Measurements from ENCODE around the gene ATF2. TPM values are rescaled to one million over a fixed set of nuclear protein-coding genes. Genes with fewer than 3 reads are reported as not detected.

ATF2 gene
- total RNA-seq, 1 donor from 2014 or later, result 63.3 TPM

DNA sequence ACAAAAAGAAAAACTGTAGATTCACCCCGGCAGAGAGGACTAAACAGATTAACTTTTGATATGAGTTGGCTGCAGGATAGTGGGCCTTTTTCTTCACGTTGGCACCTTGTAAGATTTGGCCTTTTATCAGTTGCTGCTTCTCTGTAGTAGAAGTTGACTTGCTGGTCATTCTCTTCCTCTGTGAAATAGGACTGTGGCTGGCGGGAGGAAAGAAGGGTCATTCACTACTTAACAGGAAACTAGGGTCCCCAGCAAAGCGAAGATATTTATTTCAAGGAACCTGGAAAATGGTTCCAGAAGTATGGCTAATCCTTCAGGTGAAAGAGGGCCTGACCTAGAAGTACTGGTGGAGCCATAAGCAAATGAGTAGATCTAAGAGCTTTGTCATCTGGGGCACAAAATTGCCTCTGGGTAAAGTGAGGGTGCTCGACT, 13.9 kb upstream of the ATF2 start:
- Mint-ChIP-seq H3K4me3 (ENCODE audit: unreplicated experiment) (peak overlapping the region; percentile 97), H3K36me3 (ENCODE audit: low read depth, unreplicated experiment) (peaks cover 12% of the 10 kb centered on the region), H3K4me1 (ENCODE audit: unreplicated experiment) (peaks cover 16% of the 10 kb centered on the region), H3K27me3 (ENCODE audit: unreplicated experiment) (peaks cover 7% of the 10 kb centered on the region), H3K27ac (ENCODE audit: unreplicated experiment) (peak overlapping the region; percentile 71), H3K9me3 (ENCODE audit: unreplicated experiment) (no peaks in the 10 kb centered on the region)
- TF ChIP-seq, protein P1, sequence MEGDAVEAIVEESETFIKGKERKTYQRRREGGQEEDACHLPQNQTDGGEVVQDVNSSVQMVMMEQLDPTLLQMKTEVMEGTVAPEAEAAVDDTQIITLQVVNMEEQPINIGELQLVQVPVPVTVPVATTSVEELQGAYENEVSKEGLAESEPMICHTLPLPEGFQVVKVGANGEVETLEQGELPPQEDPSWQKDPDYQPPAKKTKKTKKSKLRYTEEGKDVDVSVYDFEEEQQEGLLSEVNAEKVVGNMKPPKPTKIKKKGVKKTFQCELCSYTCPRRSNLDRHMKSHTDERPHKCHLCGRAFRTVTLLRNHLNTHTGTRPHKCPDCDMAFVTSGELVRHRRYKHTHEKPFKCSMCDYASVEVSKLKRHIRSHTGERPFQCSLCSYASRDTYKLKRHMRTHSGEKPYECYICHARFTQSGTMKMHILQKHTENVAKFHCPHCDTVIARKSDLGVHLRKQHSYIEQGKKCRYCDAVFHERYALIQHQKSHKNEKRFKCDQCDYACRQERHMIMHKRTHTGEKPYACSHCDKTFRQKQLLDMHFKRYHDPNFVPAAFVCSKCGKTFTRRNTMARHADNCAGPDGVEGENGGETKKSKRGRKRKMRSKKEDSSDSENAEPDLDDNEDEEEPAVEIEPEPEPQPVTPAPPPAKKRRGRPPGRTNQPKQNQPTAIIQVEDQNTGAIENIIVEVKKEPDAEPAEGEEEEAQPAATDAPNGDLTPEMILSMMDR (IDR thresholded peaks at IDR 0.05; ENCODE audit: unreplicated experiment), result no peak
- no peak for DNase-seq (ENCODE audit: low spot score)

DNA sequence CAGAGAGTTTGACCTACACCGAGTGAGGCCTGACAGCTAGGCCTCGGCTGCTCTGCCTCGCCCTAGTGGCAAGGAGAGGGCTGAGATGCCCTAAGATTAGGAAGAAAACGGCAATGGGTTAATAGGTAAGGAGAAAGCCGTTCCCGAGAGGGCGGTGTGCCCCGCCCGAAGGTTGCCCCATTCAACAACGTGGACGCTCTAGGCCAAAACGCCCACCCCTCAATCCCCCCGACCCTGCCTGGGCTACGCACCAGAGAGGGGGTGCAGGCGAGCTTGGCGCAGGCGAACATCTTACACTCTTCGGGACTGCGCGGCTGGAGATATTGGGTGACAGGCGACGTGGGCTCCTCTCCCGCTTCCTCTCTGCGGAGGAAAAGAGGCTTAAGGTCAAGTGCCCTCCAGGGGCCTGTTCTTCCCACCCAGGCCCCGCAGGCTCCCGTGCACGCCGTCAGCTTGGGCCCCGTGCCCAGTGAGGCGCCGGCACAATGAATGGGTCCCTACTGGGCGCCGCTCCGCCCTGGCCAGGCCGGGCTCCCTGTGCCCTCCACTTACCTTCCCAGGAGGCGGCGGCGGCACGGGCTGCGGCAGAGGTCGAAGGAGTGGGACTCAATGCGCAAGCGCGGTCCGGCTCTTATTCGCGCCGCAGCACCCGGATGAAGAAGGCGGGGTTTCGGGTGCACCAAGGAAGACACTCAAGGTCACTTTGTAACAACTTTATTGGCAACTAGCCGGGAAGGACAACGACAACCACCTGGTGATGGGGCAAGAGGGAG, 13.3 kb upstream of the ATF2 start, which contains the start of gene ATP5MC3:
Gene ATP5MC3, minus strand, starts transcription at position 607 of the 773 bp plus-strand sequence. Its CDS starts 317 bp downstream, at position 290.
- peaks cover 8% of the 10 kb centered on the region for H3K27me3 Mint-ChIP-seq (ENCODE audit: unreplicated experiment)
- no peaks in the 10 kb centered on the region for H3K9me3 Mint-ChIP-seq (ENCODE audit: unreplicated experiment)
- TF ChIP-seq, protein P1 (IDR thresholded peaks at IDR 0.05; ENCODE audit: unreplicated experiment), result no peak
- peak within 1 kb of the TSS; percentile 87 for H3K27ac Mint-ChIP-seq (ENCODE audit: unreplicated experiment)
- H3K4me3 Mint-ChIP-seq (ENCODE audit: unreplicated experiment), result peak within 1 kb of the TSS; percentile 97
- peaks cover 12% of the 10 kb centered on the region for H3K36me3 Mint-ChIP-seq (ENCODE audit: low read depth, unreplicated experiment)
- H3K4me1 Mint-ChIP-seq (ENCODE audit: unreplicated experiment), result peaks cover 16% of the 10 kb centered on the region
- peak; percentile 83 for DNase-seq (ENCODE audit: low spot score)

DNA sequence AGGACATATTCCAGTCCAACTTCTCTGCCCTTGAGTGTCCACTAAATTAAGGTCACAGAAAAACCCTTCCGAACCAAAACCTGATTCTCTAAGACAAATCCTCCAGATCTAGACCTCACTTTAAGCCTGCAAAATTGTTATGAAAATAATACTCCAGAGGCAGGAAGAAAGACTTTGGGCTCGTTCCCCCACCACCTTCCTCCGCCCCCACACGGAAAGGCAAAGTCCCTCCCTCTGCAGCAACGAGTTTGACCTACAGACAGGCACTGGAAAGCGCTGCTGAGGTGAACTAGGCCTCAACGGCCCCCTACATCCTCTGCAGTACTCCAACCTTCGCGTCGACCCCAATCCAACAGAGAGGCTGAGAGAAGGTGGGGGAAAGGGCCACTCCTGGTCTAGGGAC, 12.7 kb upstream of the ATF2 start:
- Mint-ChIP-seq H3K27ac (ENCODE audit: unreplicated experiment) (peak overlapping the region; percentile 87), H3K27me3 (ENCODE audit: unreplicated experiment) (peaks cover 8% of the 10 kb centered on the region), H3K9me3 (ENCODE audit: unreplicated experiment) (no peaks in the 10 kb centered on the region), H3K4me3 (ENCODE audit: unreplicated experiment) (peak overlapping the region; percentile 97), H3K4me1 (ENCODE audit: unreplicated experiment) (peaks cover 16% of the 10 kb centered on the region), H3K36me3 (ENCODE audit: low read depth, unreplicated experiment) (peaks cover 12% of the 10 kb centered on the region)
- peak; percentile 28 for DNase-seq (ENCODE audit: low spot score)
- TF ChIP-seq, protein P1 (IDR thresholded peaks at IDR 0.05; ENCODE audit: unreplicated experiment), result no peak

DNA sequence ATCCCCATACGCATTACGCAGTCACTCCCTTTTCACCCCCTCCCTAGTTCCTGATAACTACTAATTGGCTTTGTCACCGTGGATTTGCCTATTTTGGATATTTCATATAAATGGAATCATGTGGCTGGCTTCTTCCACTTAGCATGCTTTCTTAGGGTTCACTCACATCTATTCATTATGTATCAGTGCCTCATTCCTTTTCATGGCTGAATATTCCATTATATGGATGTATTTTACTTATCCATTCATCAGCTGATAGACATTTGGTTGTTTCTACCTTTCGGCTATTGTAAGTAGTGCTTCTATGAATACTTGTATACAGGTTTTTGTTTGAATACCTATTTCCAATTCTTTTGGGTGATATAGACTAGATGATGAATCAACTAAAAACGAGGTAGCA, 8.6 kb upstream of the ATF2 start:
- Mint-ChIP-seq H3K4me1 (ENCODE audit: unreplicated experiment) (peaks cover 12% of the 10 kb centered on the region), H3K27ac (ENCODE audit: unreplicated experiment) (no peak overlapping the region), H3K4me3 (ENCODE audit: unreplicated experiment) (no peak overlapping the region), H3K9me3 (ENCODE audit: unreplicated experiment) (no peaks in the 10 kb centered on the region), H3K36me3 (ENCODE audit: low read depth, unreplicated experiment) (peaks cover 12% of the 10 kb centered on the region), H3K27me3 (ENCODE audit: unreplicated experiment) (peaks cover 6% of the 10 kb centered on the region)
- no peak for DNase-seq (ENCODE audit: low spot score)
- TF ChIP-seq, protein P1 (IDR thresholded peaks at IDR 0.05; ENCODE audit: unreplicated experiment), result no peak

DNA sequence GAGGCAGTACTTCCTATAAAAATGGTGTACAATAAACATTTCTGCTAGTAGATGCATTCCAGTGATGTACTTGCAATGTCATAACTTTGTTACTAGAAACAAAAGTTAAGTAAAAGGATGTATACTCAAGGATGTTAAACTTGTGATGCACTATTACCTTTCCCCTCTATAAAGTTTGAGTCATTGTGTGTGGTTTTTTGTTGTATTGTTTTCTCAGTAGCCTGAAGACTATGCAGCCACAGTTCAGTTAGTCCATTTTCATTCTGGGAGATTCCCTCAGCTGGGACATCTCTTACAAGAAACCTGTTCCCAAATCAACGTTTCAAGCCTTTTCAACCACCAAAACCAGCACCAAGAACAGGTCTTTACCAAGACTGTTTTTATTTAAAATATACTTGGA, 7.9 kb upstream of the ATF2 start:
- TF ChIP-seq, protein P1 (IDR thresholded peaks at IDR 0.05; ENCODE audit: unreplicated experiment), result no peak
- Mint-ChIP-seq H3K4me3 (ENCODE audit: unreplicated experiment) (no peak overlapping the region), H3K36me3 (ENCODE audit: low read depth, unreplicated experiment) (peaks cover 12% of the 10 kb centered on the region), H3K4me1 (ENCODE audit: unreplicated experiment) (peaks cover 7% of the 10 kb centered on the region), H3K27me3 (ENCODE audit: unreplicated experiment) (peaks cover 5% of the 10 kb centered on the region), H3K9me3 (ENCODE audit: unreplicated experiment) (no peaks in the 10 kb centered on the region), H3K27ac (ENCODE audit: unreplicated experiment) (no peak overlapping the region)
- no peak for DNase-seq (ENCODE audit: low spot score)
